Fibroblast of skin of left quadriceps (primary cell): ENCODE results near the gene IGF1R.

Experiments used
- DNase-seq, 2 experiments: peaks; one replicate each; pipeline ENCODE4 v3.0.0-alpha.2; 2013; ENCODE audit warnings: low read depth in 2 of 2

Gene IGF1R

DNA sequence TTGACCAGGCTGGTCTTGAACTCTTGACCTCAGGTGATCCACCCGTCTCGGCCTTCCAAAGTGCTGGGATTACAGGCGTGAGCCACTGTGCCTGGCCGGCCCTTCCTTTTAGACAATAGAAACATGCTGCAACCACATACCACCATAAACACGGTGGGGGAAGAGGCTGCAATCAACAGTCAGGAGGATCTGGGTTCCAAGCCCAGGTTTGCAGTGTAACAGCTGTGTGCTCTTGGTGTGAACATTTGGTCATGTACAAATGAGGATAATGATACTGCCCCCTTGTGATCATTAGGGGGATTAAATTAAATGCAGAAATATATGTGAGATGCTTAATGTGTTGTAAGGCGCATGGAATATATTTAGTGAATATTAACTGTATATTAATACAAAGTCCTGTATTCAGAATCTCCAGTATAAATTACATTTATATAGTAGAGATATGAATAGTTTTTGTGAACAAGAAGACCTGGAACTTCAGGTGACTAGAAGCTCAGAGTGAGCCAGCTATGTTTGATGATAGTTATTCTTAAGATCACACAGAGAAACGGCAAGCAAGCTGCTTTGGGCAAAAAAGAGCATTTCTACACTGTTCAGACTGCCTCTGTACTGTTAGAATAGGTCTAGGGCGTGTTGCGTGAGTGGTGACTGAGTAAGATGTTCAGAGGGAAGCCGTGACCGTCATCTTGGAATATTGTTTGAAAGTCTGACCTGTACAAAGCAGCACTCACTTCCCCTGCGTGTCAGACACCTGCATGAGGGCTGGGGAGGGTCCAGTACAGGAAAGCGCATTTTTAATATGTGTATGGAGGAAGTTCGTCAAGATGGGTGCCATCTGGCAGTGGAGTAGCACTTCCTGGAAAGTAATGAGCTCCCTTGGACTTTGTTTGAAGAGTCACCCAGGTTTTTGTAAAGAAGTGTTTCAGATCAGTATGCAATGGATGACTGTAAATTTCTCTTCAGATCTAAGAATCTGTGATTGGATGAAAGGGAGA lies 233.5 kb downstream of the IGF1R start:
- DNase-seq = no peak

DNA sequence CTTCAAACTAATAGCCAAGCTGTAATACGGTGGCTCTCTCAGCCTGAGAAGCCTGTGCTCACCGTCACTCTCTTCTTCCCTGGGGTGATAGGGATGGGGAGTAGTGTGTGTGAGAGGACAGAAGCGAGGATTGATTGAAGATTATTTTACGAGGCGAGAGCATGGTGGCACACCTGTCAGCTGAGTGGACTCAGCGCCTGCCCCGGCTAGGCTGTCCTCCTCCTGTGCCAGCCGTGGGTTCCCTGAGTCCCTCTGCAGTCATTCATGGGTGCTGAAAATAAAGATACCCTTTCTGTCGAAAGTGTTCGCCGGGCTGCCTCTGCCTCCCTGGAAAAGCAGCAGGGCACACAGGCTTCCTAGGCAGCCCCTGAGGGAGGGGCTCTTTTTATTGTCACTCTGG lies 235.1 kb downstream of the IGF1R start:
- no peak for DNase-seq

DNA sequence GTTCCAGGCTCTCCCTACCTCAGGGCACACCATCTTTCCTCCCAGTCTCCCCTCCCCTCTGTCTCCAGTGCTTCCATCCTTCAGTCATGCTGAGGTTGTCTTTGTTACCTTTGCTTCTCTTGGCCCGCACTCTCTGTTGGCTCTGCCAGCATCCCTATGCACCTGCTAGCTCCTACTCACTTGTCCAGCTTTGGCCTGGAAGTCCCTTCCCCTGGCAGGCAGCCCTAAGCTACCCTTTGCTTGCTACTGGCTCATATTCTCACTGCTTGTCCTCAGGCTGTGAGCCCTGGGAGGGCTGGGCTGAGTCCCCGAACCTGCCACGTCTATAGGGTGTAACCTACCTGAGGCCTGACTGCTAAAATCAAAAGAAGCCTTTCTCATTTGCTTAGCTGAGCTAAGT lies 236.6 kb downstream of the IGF1R start:
- DNase-seq = no peak

DNA sequence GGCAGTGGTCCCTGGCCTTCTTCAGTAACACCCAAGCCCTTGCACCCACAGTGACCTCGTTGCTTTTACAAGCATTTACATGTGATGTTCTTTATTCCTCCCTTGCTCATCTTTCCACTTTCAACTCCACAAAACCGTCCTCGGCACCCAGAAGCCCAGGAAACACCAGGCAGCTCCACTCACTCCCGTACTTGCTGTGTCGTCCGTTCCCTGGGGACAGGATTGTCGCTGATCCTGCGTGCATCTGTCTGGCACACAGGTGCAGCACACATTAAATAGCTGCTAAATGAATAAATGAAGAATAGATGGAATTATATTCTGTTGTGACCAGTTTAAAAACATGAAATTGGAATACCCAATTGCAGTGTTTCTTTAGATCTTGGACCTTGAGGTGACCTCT lies 239.6 kb downstream of the IGF1R start:
- no peak for DNase-seq

DNA sequence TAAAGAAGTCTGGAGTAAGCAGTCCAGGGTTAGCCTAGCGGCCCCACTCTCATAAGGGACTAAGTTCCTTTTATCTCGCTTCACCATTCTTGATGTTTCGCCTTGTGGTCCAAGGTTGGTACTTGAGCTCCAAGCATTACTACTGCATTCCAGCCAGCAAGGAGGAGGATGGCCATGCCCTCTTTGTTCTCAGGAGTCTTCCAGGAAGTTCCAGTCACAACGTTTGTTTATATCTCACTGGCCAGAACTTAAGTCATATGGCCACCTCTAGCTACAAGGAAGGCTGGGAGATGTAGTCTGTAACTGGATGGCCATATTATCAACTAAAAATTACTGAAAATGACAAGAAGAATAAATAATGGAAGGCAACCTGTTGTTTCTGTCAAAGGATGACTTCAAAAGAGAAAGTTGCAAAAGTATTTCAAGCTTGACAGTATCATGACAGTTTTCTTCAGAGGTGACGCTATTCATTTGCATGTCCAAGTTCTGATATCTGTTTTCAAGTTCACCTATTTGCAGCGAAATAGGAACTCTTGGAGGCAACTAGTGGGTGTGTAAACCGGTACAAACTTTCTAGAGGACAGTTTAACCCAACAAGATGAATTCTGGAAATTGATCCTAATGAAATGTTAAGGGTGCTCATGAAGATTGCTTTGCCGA lies 240.6 kb downstream of the IGF1R start:
- no peak for DNase-seq

DNA sequence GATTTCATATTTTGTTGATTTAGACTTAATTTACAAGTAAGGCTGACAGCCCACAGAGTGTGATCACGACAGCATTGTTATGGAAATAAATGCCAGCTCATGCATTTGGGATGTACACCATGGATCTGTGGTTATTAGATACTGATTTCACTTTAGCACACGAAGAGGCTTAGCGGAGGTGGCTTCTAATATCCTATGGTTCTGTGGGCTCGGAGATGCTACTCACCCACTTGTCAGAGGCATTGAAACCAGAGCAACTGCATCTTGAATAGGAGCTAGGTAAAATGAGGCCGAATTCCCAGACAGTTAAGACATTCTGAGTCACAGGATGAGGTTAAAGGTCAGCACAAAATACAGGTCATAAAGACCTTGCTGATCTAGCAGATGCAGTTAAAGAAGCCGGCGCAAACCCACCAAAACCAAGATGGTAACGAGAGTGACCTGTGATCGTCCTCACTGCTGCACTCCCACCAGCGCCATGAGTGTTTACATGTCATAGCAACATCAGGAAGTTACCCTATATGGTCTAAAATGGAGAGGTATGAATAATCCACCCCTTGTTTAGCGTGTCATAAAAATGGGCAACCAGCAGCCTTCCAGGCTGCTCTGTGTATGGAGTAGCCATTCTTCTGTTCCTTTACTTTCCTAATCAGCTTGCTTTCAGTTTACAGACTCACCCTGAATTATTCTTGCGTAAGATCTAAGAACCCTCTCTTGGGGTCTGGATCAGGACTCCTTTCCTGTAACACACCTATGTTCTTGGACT lies 241.8 kb downstream of the IGF1R start:
- DNase-seq = peak; percentile 94

DNA sequence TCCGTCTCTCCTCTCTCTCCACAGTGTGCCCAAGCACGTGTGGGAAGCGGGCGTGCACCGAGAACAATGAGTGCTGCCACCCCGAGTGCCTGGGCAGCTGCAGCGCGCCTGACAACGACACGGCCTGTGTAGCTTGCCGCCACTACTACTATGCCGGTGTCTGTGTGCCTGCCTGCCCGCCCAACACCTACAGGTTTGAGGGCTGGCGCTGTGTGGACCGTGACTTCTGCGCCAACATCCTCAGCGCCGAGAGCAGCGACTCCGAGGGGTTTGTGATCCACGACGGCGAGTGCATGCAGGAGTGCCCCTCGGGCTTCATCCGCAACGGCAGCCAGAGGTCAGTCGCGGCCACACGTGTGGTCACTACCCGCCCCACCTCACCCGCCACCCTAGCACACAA lies 243.0 kb downstream of the IGF1R start:
- DNase-seq = no peak

DNA sequence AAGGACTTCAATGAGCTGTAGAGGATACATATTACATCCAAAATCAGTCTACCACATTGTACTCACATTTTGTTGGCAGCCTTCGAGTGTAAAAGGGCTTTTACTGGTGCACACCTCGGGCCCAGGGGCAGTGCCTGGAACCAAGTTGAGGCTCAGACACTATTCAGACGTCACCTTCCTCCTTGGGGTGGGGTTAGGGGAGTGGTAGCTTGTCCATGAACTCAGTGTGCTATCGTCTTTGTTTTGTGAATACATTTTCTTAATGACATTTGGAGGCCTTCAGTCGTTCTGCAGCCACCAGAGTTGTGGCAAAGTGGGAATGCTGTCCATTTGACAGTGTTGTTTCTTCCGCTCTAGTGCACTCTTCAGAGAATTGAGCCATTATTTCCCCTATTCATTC lies 245.1 kb downstream of the IGF1R start:
- no peak for DNase-seq

DNA sequence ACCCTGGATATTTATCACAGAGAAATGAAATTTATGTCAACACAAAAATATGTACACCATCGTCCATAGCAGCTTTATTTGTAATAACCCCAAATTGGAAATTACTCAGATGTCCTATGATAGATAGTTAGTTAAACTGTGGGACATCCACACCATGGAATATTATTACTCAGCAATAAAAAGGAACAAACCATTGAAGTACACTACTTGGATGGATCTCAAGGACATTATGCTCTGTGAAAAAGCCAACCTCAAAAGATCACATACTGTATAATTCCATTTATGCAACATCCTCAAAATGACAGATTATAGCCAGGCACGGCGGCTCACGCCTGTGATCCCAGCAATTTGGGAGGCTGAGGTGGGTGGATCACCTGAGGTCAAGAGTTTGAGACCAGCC lies 246.0 kb downstream of the IGF1R start:
- no peak for DNase-seq

DNA sequence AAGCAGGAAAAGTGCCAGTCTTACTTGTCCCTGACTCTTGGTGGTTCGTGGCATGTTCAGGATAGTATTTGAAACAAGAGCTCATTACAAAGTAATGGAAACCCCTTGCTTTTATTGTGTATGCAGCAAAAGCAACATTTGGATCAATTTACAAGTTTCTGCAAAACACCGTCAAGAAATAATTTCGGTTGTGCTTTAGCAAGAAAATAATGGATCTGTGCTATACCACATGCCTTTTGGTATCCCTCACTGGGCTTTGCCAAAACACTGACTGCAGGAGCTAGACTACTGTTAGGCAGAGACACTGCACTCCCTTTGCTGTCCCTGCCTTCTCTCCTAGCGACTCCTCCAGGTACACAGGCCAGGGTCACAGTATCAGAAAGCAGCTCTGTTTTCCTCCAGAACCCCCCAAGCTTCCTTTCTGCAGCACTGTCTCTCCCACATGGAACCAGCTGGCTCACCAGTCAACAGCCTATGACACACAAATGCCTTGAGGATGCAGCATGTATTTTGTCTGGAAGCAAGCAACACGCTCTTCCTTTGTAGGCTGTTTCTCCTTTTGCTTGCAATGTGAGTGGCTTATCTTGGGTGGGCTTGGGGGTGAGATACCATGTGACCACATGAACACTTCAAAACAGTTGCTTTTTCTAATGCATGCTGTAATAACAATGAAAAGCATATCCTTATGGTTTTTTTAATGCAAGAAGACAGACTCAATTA lies 247.8 kb downstream of the IGF1R start:
- DNase-seq = no peak

DNA sequence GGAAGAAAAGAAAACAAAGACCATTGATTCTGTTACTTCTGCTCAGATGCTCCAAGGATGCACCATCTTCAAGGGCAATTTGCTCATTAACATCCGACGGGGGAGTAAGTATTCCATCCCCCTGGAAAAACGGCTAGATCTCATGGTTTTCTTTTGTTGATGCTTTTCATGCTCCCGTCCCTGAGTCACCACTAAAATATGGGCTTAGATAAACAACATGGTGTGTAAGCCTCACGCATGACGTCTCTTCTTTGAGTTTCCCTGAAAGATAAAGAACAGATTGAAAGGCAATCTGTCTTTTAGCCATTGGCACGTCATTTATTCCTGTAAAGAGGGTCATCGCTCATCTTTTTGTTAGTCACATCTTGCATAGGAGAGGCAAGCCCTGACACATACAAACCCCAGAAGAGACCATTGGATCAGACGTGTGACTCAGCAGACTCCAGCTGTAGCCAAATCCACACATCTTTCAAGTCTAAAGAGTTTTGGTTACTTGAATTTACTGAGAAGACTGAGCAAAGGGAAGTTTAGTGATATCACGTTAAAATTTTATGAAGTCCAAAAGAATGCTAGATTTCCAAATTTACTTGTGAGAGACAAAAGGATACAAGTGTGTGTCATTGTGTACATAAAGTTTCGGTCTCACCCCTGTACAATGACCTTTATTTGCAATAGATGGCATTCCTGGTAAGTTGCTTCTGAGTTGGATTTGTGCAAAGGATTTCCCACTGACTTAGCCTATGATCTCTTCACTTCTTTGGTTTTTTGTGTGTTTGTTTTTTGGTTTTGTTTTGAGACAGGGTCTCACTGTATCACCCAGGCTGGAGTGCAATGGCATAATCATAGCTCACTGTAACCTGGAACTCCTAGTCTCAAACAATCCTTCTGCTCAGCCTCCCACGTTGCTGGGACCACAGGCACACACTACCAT lies 248.7 kb downstream of the IGF1R start:
- DNase-seq = peak; percentile 100

DNA sequence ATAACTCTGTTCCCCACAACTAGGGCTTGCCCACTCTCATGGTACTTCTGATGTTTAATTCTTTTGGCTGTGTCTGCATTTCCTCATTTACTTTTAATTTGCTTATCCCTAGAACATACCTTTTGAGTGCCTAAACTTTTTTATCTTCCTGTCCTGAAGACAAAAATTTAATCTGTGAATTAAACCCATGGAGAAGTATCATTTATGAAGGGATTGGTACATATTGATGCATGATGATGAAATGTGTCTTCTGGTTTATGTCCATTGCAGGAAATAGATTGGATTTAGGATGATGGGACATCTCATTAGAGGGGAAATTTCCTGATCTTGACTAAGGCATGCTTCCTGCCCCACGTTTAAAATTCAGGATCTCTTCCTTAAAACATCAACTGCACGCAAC lies 249.8 kb downstream of the IGF1R start:
- DNase-seq = no peak

DNA sequence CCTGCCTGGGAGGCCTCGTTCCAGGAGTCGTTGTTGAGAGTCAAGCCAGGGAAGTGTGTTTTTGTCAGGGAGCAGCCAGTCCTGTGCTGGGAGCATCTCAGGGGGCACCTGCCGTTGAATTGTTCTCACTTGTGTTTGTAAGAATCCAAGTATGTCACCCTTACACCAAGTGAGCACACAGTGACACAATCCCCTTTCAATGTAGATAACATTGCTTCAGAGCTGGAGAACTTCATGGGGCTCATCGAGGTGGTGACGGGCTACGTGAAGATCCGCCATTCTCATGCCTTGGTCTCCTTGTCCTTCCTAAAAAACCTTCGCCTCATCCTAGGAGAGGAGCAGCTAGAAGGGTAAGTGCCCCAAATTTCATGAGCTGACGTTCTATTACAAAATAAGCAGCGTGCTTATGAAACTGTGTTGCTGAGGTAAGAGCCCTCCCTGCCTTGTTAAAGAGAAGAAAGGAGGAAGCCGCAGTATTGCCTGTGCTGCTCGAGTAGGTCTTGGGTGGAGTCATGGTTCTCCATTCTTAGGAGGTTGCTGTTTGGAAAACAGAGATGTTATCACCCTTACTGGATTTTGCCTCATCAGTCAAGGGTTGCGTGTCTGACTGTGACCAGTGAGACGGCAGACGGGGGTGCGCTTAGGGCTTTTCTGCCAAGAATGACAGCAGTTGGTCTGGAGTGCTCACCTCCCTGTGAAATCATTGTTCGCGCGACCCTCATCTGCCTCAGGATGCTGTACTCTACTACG lies 251.1 kb downstream of the IGF1R start:
- no peak for DNase-seq

DNA sequence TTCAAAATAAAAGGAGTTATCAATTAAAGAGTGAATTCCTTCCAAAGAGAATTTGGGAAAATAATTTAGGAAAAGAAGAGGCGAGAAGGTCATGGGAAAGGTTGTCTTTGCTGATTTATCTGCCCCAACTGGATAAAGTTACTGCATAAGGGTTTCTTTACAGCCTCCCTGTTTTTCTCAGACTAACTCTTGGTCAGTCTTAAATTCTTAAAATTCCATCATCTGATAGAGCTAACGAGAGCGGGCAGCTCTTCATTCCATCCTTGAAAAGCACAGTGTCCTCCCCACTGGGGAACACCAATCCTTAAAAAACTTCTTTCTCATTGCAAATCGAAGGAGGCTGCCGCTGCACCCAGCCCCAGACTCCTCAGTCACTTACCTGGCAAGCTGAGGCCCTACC lies 252.0 kb downstream of the IGF1R start:
- no peak for DNase-seq

DNA sequence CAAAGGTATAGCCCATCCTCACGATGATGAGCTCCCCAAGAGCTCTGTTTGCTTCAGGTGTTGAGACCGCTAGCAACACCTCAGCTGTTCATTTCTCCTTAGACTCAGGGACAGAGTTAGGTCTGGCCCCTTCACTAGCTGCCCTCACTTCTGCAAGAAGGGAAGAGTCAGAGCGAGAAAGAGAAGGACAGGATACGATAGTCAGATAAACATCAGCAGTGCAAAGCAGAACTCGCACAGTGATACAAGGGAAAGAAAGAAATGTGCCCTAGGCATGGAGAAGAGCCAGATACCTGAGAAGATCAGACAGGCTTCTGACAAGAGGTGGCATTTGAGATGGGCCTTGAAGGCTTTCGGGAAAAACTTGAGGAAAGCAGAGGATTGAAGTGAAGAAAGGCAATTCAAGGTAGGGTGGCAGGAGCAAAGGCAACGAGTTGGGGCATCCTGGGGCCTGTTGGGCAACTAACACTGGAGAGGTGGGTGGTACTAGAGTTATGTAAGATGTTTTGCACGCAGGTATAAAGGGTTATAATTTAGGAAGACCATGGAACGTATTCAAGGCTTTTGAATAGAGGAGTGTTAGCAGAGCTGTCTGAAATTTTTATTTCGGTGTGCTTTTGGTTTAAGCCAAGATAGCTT lies 253.2 kb downstream of the IGF1R start:
- DNase-seq = no peak

DNA sequence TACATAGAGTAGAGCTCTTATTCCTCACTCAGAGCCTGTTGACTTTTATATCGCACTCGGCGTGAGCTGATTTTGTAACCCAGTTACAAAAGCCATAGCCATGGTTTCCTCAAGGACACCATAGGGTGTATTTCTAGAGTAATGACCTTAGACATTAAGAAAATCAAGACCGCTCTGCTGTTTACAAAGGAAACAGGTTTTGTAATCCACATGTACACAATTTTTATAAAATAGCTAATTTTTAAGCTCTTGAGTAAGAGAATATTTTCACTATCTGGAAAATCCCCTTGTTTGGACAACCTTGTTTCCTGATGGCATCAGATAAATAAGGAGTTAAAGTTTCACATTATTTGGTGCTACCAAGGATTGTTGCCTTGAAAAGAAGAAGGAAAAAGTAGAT lies 254.6 kb downstream of the IGF1R start:
- DNase-seq = no peak

DNA sequence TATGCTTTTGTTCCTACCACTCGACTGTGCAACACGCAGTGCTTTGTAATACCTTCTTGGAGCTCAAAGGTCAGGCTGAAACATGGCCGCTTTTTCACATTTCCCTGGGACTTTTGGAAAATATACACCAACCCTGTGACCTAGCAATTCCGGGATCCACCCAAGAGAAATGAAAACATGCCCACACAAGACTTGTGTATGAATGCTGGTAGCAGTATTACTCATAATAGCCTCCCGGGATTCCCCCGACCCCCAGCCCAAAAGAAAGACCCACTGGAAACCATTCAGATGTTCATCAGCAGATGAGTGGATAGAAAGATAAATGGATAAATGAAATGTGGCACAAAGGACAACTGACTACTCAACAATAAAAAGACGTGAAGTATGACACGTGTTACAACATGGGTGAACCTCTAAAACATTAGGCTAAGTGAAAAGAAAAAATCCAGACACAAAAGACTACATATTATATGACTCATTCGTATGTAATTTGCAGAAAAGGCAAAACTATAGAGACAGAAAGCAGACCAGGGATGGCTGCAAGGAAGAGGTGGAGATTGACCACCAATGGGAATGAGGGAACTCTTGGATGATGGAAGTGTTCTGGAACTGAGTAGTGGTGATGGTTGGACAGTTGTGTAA lies 255.2 kb downstream of the IGF1R start:
- DNase-seq = no peak

DNA sequence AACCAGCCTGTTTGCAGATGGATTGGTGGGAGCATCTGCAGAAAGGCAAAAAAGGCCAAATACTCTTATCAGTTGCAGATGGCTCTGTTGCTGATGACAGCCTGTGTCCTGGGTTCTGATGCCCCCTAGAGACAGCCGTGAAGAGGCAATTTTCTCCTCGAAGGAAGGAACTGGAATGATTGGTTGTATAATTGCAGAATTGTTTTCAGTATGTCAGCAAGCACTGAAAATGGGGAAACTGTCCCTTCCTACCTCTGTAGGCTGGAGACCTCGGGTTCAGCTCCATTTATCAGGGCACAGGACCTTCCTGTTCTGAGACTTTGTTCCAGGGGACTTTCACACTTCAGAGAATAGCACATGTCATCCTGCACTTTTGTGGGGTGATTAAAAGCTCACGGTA lies 256.2 kb downstream of the IGF1R start:
- no peak for DNase-seq
